IPS-18a (cell line): ENCODE results near the gene OASL.

Source experiments
- H3K27ac ChIP-seq: one replicate; pipeline ENCODE4 v1.5.1; 2013; ENCODE audit warnings: low read length
- H3K27me3 ChIP-seq: one replicate; pipeline ENCODE4 v1.6.1; 2013; ENCODE audit warnings: mild to moderate bottlenecking, low read length; ENCODE audit not compliant: control insufficient read depth, insufficient read depth
- H3K36me3 ChIP-seq: one replicate; pipeline ENCODE4 v1.6.1; 2013; ENCODE audit warnings: low read depth, low read length; ENCODE audit not compliant: control insufficient read depth
- H3K4me1 ChIP-seq: one replicate; pipeline ENCODE4 v1.6.1; 2013; ENCODE audit warnings: low read depth, low read length; ENCODE audit not compliant: control insufficient read depth
- H3K4me3 ChIP-seq: one replicate; pipeline ENCODE4 v1.5.1; 2013; ENCODE audit warnings: low read length
- H3K9ac ChIP-seq: one replicate; pipeline ENCODE4 v1.6.1; 2013; ENCODE audit warnings: mild to moderate bottlenecking, low read length, moderate library complexity
- H3K9me3 ChIP-seq: one replicate; pipeline ENCODE4 v1.6.1; 2013; ENCODE audit warnings: low read depth, low read length; ENCODE audit not compliant: control insufficient read depth

The OASL gene

GRCh38 chr12:121008347-121009098 lies 30.5 kb downstream of the OASL start:
- no peaks in the 10 kb centered on the region for H3K4me1 ChIP-seq
- no peaks in the 10 kb centered on the region for H3K27me3 ChIP-seq
- H3K4me3 ChIP-seq = no peak overlapping the region
- H3K36me3 ChIP-seq = peaks cover 63% of the 10 kb centered on the region
- no peak overlapping the region for H3K9ac ChIP-seq
- no peak overlapping the region for H3K27ac ChIP-seq
- no peaks in the 10 kb centered on the region for H3K9me3 ChIP-seq

GRCh38 chr12:121005346-121005815 lies 33.7 kb downstream of the OASL start:
- Histone ChIP-seq H3K4me3 (no peak overlapping the region), H3K9me3 (no peaks in the 10 kb centered on the region), H3K9ac (no peak overlapping the region), H3K36me3 (peaks cover 56% of the 10 kb centered on the region), H3K27ac (no peak overlapping the region), H3K4me1 (no peaks in the 10 kb centered on the region), H3K27me3 (no peaks in the 10 kb centered on the region)

GRCh38 chr12:121004253-121004815 lies 34.7 kb downstream of the OASL start:
- Histone ChIP-seq H3K4me3 (no peak overlapping the region), H3K27me3 (no peaks in the 10 kb centered on the region), H3K4me1 (no peaks in the 10 kb centered on the region), H3K27ac (no peak overlapping the region), H3K9ac (no peak overlapping the region), H3K36me3 (peaks cover 51% of the 10 kb centered on the region), H3K9me3 (no peaks in the 10 kb centered on the region)

- Histone ChIP-seq H3K27me3 (no peaks in the 10 kb centered on the region), H3K9ac (no peak overlapping the region), H3K9me3 (no peaks in the 10 kb centered on the region), H3K36me3 (peaks cover 44% of the 10 kb centered on the region), H3K4me1 (no peaks in the 10 kb centered on the region), H3K27ac (no peak overlapping the region), H3K4me3 (no peak overlapping the region)
These were observed 35.4 kb downstream of the OASL start for GRCh38 chr12:121003650-121004049.

GRCh38 chr12:121001841-121002483 lies 37.1 kb downstream of the OASL start:
- Histone ChIP-seq H3K9me3 (no peaks in the 10 kb centered on the region), H3K4me1 (no peaks in the 10 kb centered on the region), H3K27ac (no peak overlapping the region), H3K4me3 (no peak overlapping the region), H3K36me3 (peaks cover 28% of the 10 kb centered on the region), H3K9ac (no peak overlapping the region), H3K27me3 (no peaks in the 10 kb centered on the region)

- Histone ChIP-seq H3K27ac (no peak overlapping the region), H3K9me3 (no peaks in the 10 kb centered on the region), H3K36me3 (peaks cover 28% of the 10 kb centered on the region), H3K27me3 (no peaks in the 10 kb centered on the region), H3K4me3 (no peak overlapping the region), H3K4me1 (no peaks in the 10 kb centered on the region), H3K9ac (no peak overlapping the region)
These were observed 38.0 kb downstream of the OASL start for GRCh38 chr12:121001060-121001459.

- Histone ChIP-seq H3K9me3 (no peaks in the 10 kb centered on the region), H3K4me3 (no peak overlapping the region), H3K36me3 (peaks cover 26% of the 10 kb centered on the region), H3K9ac (no peak overlapping the region), H3K27ac (no peak overlapping the region), H3K4me1 (no peaks in the 10 kb centered on the region), H3K27me3 (no peaks in the 10 kb centered on the region)
These were observed 38.5 kb downstream of the OASL start for GRCh38 chr12:121000530-121000929.

- H3K36me3 ChIP-seq = peaks cover 20% of the 10 kb centered on the region
- no peaks in the 10 kb centered on the region for H3K27me3 ChIP-seq
- no peak overlapping the region for H3K4me3 ChIP-seq
- no peak overlapping the region for H3K9ac ChIP-seq
- H3K9me3 ChIP-seq = no peaks in the 10 kb centered on the region
- H3K4me1 ChIP-seq = no peaks in the 10 kb centered on the region
- H3K27ac ChIP-seq = no peak overlapping the region
These were observed 39.6 kb downstream of the OASL start for GRCh38 chr12:120999191-121000120.

GRCh38 chr12:120998435-120998834 lies 40.6 kb downstream of the OASL start:
- Histone ChIP-seq H3K9me3 (no peaks in the 10 kb centered on the region), H3K9ac (no peak overlapping the region), H3K4me3 (no peak overlapping the region), H3K27me3 (no peaks in the 10 kb centered on the region), H3K27ac (no peak overlapping the region), H3K4me1 (no peaks in the 10 kb centered on the region), H3K36me3 (peaks cover 9% of the 10 kb centered on the region)

GRCh38 chr12:120997448-120997847 lies 41.6 kb downstream of the OASL start:
- H3K4me1 ChIP-seq = no peaks in the 10 kb centered on the region
- H3K27me3 ChIP-seq = no peaks in the 10 kb centered on the region
- H3K9ac ChIP-seq = no peak overlapping the region
- H3K9me3 ChIP-seq = no peaks in the 10 kb centered on the region
- H3K27ac ChIP-seq = no peak overlapping the region
- no peak overlapping the region for H3K4me3 ChIP-seq
- peaks cover 3% of the 10 kb centered on the region for H3K36me3 ChIP-seq

- H3K27me3 ChIP-seq = no peaks in the 10 kb centered on the region
- no peak overlapping the region for H3K9ac ChIP-seq
- H3K36me3 ChIP-seq = no peaks in the 10 kb centered on the region
- H3K4me1 ChIP-seq = no peaks in the 10 kb centered on the region
- H3K27ac ChIP-seq = no peak overlapping the region
- no peak overlapping the region for H3K4me3 ChIP-seq
- H3K9me3 ChIP-seq = no peaks in the 10 kb centered on the region
These were observed 42.8 kb downstream of the OASL start for GRCh38 chr12:120996133-120996746.
